ENCODE data around the gene RFLNA.

Gene RFLNA

GRCh38 chr12:124296295-124296915 lies 1.5 kb downstream of the RFLNA start:
- Histone ChIP-seq H3K4me3 (ENCODE audit: low read length) (no peak overlapping the region), H4K20me1 (ENCODE audit: insufficient read depth, low read length) (no peaks in the 10 kb centered on the region), H2AFZ (ENCODE audit: low read length) (no peak overlapping the region), H3K27me3 (replicated peaks; ENCODE audit: insufficient read depth, low read length) (0 out of 2 replicates have a peak, but pooled peaks cover 7% of the 10 kb centered on the region), H3K36me3 (replicated peaks; ENCODE audit: insufficient read depth, low read length) (no peaks in the 10 kb centered on the region), H3K9ac (ENCODE audit: low read length) (no peak overlapping the region), H3K79me2 (ENCODE audit: low read length) (no peaks in the 10 kb centered on the region), H3F3A (ENCODE audit: insufficient read depth, low read length) (no peaks in the 10 kb centered on the region), H3K4me1 (ENCODE audit: low read length) (no peaks in the 10 kb centered on the region), H3K9me3 (replicated peaks; ENCODE audit: insufficient read depth, low read length) (no peaks in the 10 kb centered on the region), H3K27ac (ENCODE audit: low read length) (no peak overlapping the region), H3K4me2 (ENCODE audit: low read depth, low read length) (no peak overlapping the region), H3K9me2 (replicated peaks; ENCODE audit: insufficient read depth, low read length) (no peaks in the 10 kb centered on the region)
- TF ChIP-seq EZH2phosphoT487 (IDR thresholded peaks at IDR 0.05; ENCODE audit: low read length): no peak
- no peak for TF ChIP-seq EZH2 (optimal IDR thresholded peaks at IDR 0.05; ENCODE audit: low read depth, low read length)
- no peak for TF ChIP-seq CTCF (IDR thresholded peaks at IDR 0.05; ENCODE audit: low read length)
- DNase-seq: no peak

GRCh38 chr12:124296916-124297351 lies 2.0 kb downstream of the RFLNA start:
- H3K9me2 ChIP-seq (replicated peaks; ENCODE audit: insufficient read depth, low read length): no peaks in the 10 kb centered on the region
- H3K27ac ChIP-seq (ENCODE audit: low read length): no peak overlapping the region
- H3K79me2 ChIP-seq (ENCODE audit: low read length): no peaks in the 10 kb centered on the region
- H3F3A ChIP-seq (ENCODE audit: insufficient read depth, low read length): no peaks in the 10 kb centered on the region
- H3K4me1 ChIP-seq (ENCODE audit: low read length): no peaks in the 10 kb centered on the region
- H4K20me1 ChIP-seq (ENCODE audit: insufficient read depth, low read length): no peaks in the 10 kb centered on the region
- H3K27me3 ChIP-seq (replicated peaks; ENCODE audit: insufficient read depth, low read length): 0 out of 2 replicates have a peak, but pooled peaks cover 7% of the 10 kb centered on the region
- H2AFZ ChIP-seq (ENCODE audit: low read length): no peak overlapping the region
- no peaks in the 10 kb centered on the region for H3K36me3 ChIP-seq (replicated peaks; ENCODE audit: insufficient read depth, low read length)
- no peak for DNase-seq
- no peak overlapping the region for H3K4me2 ChIP-seq (ENCODE audit: low read depth, low read length)
- H3K4me3 ChIP-seq (ENCODE audit: low read length): no peak overlapping the region
- H3K9ac ChIP-seq (ENCODE audit: low read length): no peak overlapping the region
- no peaks in the 10 kb centered on the region for H3K9me3 ChIP-seq (replicated peaks; ENCODE audit: insufficient read depth, low read length)
- TF ChIP-seq CTCF (IDR thresholded peaks at IDR 0.05; ENCODE audit: low read length): no peak
- no peak for TF ChIP-seq EZH2 (optimal IDR thresholded peaks at IDR 0.05; ENCODE audit: low read depth, low read length)
- TF ChIP-seq EZH2phosphoT487 (IDR thresholded peaks at IDR 0.05; ENCODE audit: low read length): no peak

DNA sequence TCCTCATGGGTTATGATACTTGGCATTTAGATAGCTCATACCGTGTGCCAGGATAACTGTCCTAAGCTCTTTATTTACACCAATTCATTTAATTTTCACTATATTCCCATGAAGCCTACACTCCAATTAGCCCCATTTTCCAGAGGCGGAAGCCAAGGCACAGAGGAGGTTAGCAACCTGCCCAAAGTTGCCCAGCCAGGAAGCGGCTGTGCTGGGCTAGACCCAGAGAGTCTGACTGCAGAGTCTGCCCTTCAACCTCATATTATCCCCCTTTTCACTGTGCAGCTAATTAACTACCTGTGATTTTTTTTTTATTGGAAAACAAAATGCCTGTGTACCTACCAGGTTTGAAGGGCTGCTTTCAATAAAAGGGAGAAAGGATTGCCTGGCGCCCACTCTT lies 2.5 kb downstream of the RFLNA start:
- Histone ChIP-seq H3K27ac (ENCODE audit: low read length) (no peak overlapping the region), H3F3A (ENCODE audit: insufficient read depth, low read length) (no peaks in the 10 kb centered on the region), H3K79me2 (ENCODE audit: low read length) (no peaks in the 10 kb centered on the region), H3K4me1 (ENCODE audit: low read length) (no peaks in the 10 kb centered on the region), H3K4me3 (ENCODE audit: low read length) (no peak overlapping the region), H3K36me3 (replicated peaks; ENCODE audit: insufficient read depth, low read length) (no peaks in the 10 kb centered on the region), H3K9ac (ENCODE audit: low read length) (no peak overlapping the region), H3K9me2 (replicated peaks; ENCODE audit: insufficient read depth, low read length) (no peaks in the 10 kb centered on the region), H2AFZ (ENCODE audit: low read length) (no peak overlapping the region), H3K27me3 (replicated peaks; ENCODE audit: insufficient read depth, low read length) (0 out of 2 replicates have a peak, but pooled peaks cover 7% of the 10 kb centered on the region), H3K9me3 (replicated peaks; ENCODE audit: insufficient read depth, low read length) (no peaks in the 10 kb centered on the region), H4K20me1 (ENCODE audit: insufficient read depth, low read length) (no peaks in the 10 kb centered on the region), H3K4me2 (ENCODE audit: low read depth, low read length) (no peak overlapping the region)
- no peak for DNase-seq
- TF ChIP-seq EZH2 (optimal IDR thresholded peaks at IDR 0.05; ENCODE audit: low read depth, low read length): no peak
- TF ChIP-seq CTCF (IDR thresholded peaks at IDR 0.05; ENCODE audit: low read length): no peak
- no peak for TF ChIP-seq EZH2phosphoT487 (IDR thresholded peaks at IDR 0.05; ENCODE audit: low read length)
